HTERT RPE-1 (cell line): ENCODE results near the gene TAS2R46.
"Not testable (repeated sequence)": the region's sequence is repeated elsewhere in the genome, so short reads cannot be mapped to it uniquely, and the experiment has no call there.

Experiments
- in situ Hi-C: fragments of 300-500 bp; cut with MboI; formaldehyde crosslinking; loops from 4 replicates; pipeline ENCODE4 v1.14.3; 2020; ENCODE audit warnings: low sequenced_read_pairs

The TAS2R46 gene

GRCh38 chr12:11039171-11039570, 22.9 kb downstream of the TAS2R46 start:
- in situ Hi-C loops: no loop called here

- in situ Hi-C loops: not testable (repeated sequence)
These were observed 28.1 kb downstream of the TAS2R46 start for GRCh38 chr12:11033959-11034358.

GRCh38 chr12:11031307-11031706, 30.8 kb downstream of the TAS2R46 start, which contains the start of gene TAS2R31:
TAS2R31 (minus strand) TSS chr12:11031407; CDS start chr12:11031335, 72 bp downstream.
- in situ Hi-C loops: no loop called here

GRCh38 chr12:11026118-11026517, 36.0 kb downstream of the TAS2R46 start:
- in situ Hi-C loops: no loop called here

GRCh38 chr12:11023387-11023786, 38.7 kb downstream of the TAS2R46 start:
- in situ Hi-C loops: no loop called here

GRCh38 chr12:11022520-11022919, 39.6 kb downstream of the TAS2R46 start, which contains the start of gene TAS2R19:
TAS2R19 (minus strand) TSS chr12:11022620; CDS start chr12:11022571, 49 bp downstream.
- in situ Hi-C loops: no loop called here

- in situ Hi-C loops: no loop called here
These were observed 45.2 kb downstream of the TAS2R46 start for GRCh38 chr12:11016937-11017336.

- in situ Hi-C loops: no loop called here
These were observed 46.2 kb downstream of the TAS2R46 start for GRCh38 chr12:11015775-11016430.

- in situ Hi-C loops: no loop called here
These were observed 47.9 kb downstream of the TAS2R46 start for GRCh38 chr12:11014234-11014633.
